Measurements from ENCODE around the gene NPR1.

- no peak for TF ChIP-seq ZNF274 (CRISPR knock-in tag; IDR thresholded peaks at IDR 0.05)
- TF ChIP-seq MXD4 (CRISPR knock-in tag; IDR thresholded peaks at IDR 0.05), result no peak
- TF ChIP-seq ATRX (CRISPR knock-in tag; IDR thresholded peaks at IDR 0.05; ENCODE audit: borderline replicate concordance), result no peak
- no peak for TF ChIP-seq TCF12 (IDR thresholded peaks at IDR 0.05)
- TF ChIP-seq TCF12 (CRISPR knock-in tag; IDR thresholded peaks at IDR 0.05), result no peak
- no peak for TF ChIP-seq POLR2AphosphoS5 (IDR thresholded peaks at IDR 0.05; ENCODE audit: low read depth, low read length)
- TF ChIP-seq HOXA5 (CRISPR knock-in tag; IDR thresholded peaks at IDR 0.05), result no peak
- TF ChIP-seq CTCF (CRISPR knock-in tag; IDR thresholded peaks at IDR 0.05), result no peak
- TF ChIP-seq PRPF4 (IDR thresholded peaks at IDR 0.05; ENCODE audit: low read depth, low read length, poor library complexity, severe bottlenecking), result no peak
- no peak for TF ChIP-seq PITX1 (CRISPR knock-in tag; IDR thresholded peaks at IDR 0.05)
- no peak for TF ChIP-seq NCOA5 (CRISPR knock-in tag; IDR thresholded peaks at IDR 0.05)
- TF ChIP-seq POLR2A (IDR thresholded peaks at IDR 0.05; ENCODE audit: insufficient read depth in 1 of 2, low read depth in 2 of 2, low read length in 2 of 2), result no peak
- TF ChIP-seq USF2 (IDR thresholded peaks at IDR 0.05; ENCODE audit: low read depth, low read length), result no peak
- TF ChIP-seq USF2 (CRISPR knock-in tag; IDR thresholded peaks at IDR 0.05; ENCODE audit: borderline replicate concordance), result no peak
- TF ChIP-seq TRIM24 (CRISPR knock-in tag; IDR thresholded peaks at IDR 0.05), result no peak
- no peak for TF ChIP-seq ZNF776 (CRISPR knock-in tag; IDR thresholded peaks at IDR 0.05)
Measured at GRCh38 chr1:153663211-153663610, 15.3 kb upstream of the NPR1 start.

All from HepG2 (cell line).